Cardiac fibroblast (primary cell): ENCODE results near the gene CLEC4E.

Source experiments
- DNase-seq, 2 donors: peaks; one replicate each; pipeline versions ENCODE4 v3.0.0 to v3.0.0-alpha.2; 2010; ENCODE audit warnings: low read depth in 2 of 2
- H3K4me3 ChIP-seq, 2 donors: replicated peaks in 1 of 2; 1 replicate in 1 of 2; 2 replicates in 1 of 2; pipeline ENCODE4 v1.5.1; 2011; ENCODE audit warnings: low read depth in 2 of 2, low read length in 2 of 2, mild to moderate bottlenecking in 2 of 2, moderate library complexity in 1 of 2
- TF ChIP-seq, protein P1 (sequence below): IDR thresholded peaks from one replicate; pipeline ENCODE4 v1.5.1; 2011; ENCODE audit warnings: low read depth, mild to moderate bottlenecking, low read length, inconsistent platforms

The CLEC4E gene

GRCh38 chr12:8554451-8555195, 13.9 kb upstream of the CLEC4E start:
- DNase-seq, result peak; percentile 35 to 61
- no peak overlapping the region for H3K4me3 ChIP-seq
- TF ChIP-seq, protein P1, sequence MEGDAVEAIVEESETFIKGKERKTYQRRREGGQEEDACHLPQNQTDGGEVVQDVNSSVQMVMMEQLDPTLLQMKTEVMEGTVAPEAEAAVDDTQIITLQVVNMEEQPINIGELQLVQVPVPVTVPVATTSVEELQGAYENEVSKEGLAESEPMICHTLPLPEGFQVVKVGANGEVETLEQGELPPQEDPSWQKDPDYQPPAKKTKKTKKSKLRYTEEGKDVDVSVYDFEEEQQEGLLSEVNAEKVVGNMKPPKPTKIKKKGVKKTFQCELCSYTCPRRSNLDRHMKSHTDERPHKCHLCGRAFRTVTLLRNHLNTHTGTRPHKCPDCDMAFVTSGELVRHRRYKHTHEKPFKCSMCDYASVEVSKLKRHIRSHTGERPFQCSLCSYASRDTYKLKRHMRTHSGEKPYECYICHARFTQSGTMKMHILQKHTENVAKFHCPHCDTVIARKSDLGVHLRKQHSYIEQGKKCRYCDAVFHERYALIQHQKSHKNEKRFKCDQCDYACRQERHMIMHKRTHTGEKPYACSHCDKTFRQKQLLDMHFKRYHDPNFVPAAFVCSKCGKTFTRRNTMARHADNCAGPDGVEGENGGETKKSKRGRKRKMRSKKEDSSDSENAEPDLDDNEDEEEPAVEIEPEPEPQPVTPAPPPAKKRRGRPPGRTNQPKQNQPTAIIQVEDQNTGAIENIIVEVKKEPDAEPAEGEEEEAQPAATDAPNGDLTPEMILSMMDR, result no peak

DNA sequence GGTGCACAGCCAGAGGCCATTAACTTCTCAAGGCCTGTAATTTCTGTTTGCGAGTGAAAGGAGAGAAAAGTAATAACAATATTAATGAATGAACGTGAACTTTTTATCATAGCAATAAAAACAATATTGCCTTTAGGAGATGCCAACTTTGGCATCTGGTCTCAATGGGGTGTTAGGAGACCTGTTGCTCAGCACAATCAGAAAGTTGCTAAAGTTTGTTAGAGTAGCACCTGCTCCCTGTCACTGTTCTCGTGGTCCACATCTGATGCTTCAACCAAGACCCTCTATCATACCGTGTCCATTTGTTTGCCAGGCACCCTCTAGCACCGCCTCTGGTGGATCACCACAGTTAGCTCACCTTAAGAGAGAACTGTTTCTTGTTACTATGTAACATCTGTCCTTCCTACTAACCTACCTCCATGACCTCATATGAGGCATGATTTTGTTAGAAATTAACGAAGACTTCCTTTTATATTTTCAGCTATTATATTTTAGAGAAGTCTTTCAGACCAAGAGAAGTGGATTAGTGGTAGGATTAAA, 12.5 kb upstream of the CLEC4E start:
- no peak overlapping the region for H3K4me3 ChIP-seq
- DNase-seq, result no peak
- TF ChIP-seq, protein P1, result no peak

GRCh38 chr12:8549381-8549780, 8.7 kb upstream of the CLEC4E start:
- no peak for DNase-seq
- no peak overlapping the region for H3K4me3 ChIP-seq
- TF ChIP-seq, protein P1, result no peak

GRCh38 chr12:8548192-8548591, 7.5 kb upstream of the CLEC4E start:
- H3K4me3 ChIP-seq, result no peak overlapping the region
- TF ChIP-seq, protein P1, result no peak
- DNase-seq, result no peak

GRCh38 chr12:8547645-8548044, 6.9 kb upstream of the CLEC4E start:
- no peak for DNase-seq
- TF ChIP-seq, protein P1, result no peak
- no peak overlapping the region for H3K4me3 ChIP-seq

DNA sequence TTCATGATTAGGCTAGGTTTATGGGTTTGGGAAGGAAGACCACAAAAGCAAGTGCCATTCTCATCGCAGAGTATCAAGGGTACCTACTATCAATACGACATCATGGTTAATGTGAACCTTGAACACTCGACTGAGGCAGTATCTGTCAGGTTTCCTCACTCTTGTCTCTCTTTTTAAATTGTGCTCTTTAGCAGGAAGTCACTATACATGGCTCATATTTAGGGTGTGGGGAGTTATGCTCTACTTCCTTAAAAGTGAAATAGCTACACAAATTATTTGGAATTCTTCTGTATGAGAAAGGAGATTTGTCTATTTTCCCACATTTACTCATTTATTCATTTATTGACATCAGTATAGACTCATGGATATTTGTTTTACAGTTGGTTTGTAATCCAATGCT, 5.9 kb upstream of the CLEC4E start:
- TF ChIP-seq, protein P1, result no peak
- no peak for DNase-seq
- no peak overlapping the region for H3K4me3 ChIP-seq

GRCh38 chr12:8544295-8544694, 3.6 kb upstream of the CLEC4E start:
- TF ChIP-seq, protein P1, result peak; percentile 76
- peak; percentile 75 to 80 for DNase-seq
- H3K4me3 ChIP-seq, result no peak overlapping the region
